Spleen (tissue), 11 donors: ENCODE measurements around the gene PPP1R12C. TPM values are rescaled to one million over a fixed set of nuclear protein-coding genes. Genes with fewer than 3 reads are reported as not detected.
A peak's percentile ranks its signal among the peaks of the same experiment; 100 is the strongest.

ENCODE experiments used
- DNase-seq: peaks from one replicate; pipeline ENCODE4 v3.0.0-alpha.2; 2020
- H3K27ac ChIP-seq, 8 donors: fragments of 200-600 bp; sonication (generic) in 7 of 8; 1 replicate in 4 of 8; 2 replicates in 4 of 8; pipeline versions ENCODE4 v1.5.0 to v1.8.0; 2016 to 2021; ENCODE audit warnings: inconsistent platforms in 4 of 8, mild to moderate bottlenecking in 4 of 8, moderate library complexity in 1 of 8
- H3K27me3 ChIP-seq, 7 donors: fragments of 200-600 bp; sonication (generic) in 6 of 7; replicated peaks in 1 of 7; 1 replicate in 4 of 7; 2 replicates in 3 of 7; pipeline versions ENCODE4 v1.5.0 to v1.8.0; 2016 to 2021; ENCODE audit warnings: inconsistent platforms in 3 of 7, mild to moderate bottlenecking in 1 of 7
- H3K36me3 ChIP-seq, 6 donors: fragments of 200-600 bp; sonication (generic) in 5 of 6; 1 replicate in 4 of 6; 2 replicates in 2 of 6; pipeline versions ENCODE4 v1.5.0 to v1.8.0; 2016 to 2021; ENCODE audit warnings: inconsistent platforms in 2 of 6
- H3K4me1 ChIP-seq, 6 donors: fragments of 200-600 bp; sonication (generic) in 5 of 6; 1 replicate in 3 of 6; 2 replicates in 3 of 6; pipeline versions ENCODE4 v1.5.0 to v1.8.0; 2016 to 2021; ENCODE audit warnings: inconsistent platforms in 3 of 6
- H3K4me3 ChIP-seq, 8 donors: fragments of 200-600 bp; sonication (generic) in 7 of 8; 1 replicate in 4 of 8; 2 replicates in 4 of 8; pipeline versions ENCODE4 v1.5.0 to v1.8.0; 2016 to 2021; ENCODE audit warnings: inconsistent platforms in 4 of 8, mild to moderate bottlenecking in 4 of 8, moderate library complexity in 2 of 8
- H3K9me3 ChIP-seq, 8 donors: fragments of 200-600 bp; sonication (generic) in 7 of 8; 1 replicate in 4 of 8; 2 replicates in 4 of 8; pipeline versions ENCODE4 v1.5.0 to v1.8.0; 2016 to 2021; ENCODE audit warnings: inconsistent platforms in 4 of 8
- POLR2A ChIP-seq, 3 donors: fragments of 450-650 bp; IDR thresholded peaks; one replicate each; pipeline ENCODE4 v1.5.1; 2017; ENCODE audit warnings: antibody characterized with exemption in 3 of 3, mild to moderate bottlenecking in 1 of 3
- POLR2AphosphoS5 ChIP-seq, 3 donors: sonication (generic); formaldehyde crosslinking; IDR thresholded peaks; one replicate each; pipeline ENCODE4 v1.5.1; 2017; ENCODE audit warnings: antibody characterized with exemption in 3 of 3
- WGBS, 5 donors: extraction: QIAGEN DNeasy Blood & Tissue Kit in 3 of 5; methylation state at CpG; one replicate each; pipeline versions ENCODE4 v1.1.5 to v1.1.7; 2013 to 2018; 5-methylcytosine and 5-hydroxymethylcytosine counted together
- intact Hi-C: fragments of 100-400 bp; cut with DNase I; formaldehyde crosslinking; loops from one replicate; pipeline ENCODE4 v1.15.0; 2023; ENCODE audit warnings: low total_unique reads
- polyA plus RNA-seq, 3 donors: library from polyadenylated mRNA; stranded (reverse); fragments of 200-250 nt; gene quantifications; one replicate each; pipeline ENCODE4 v1.2.1, GENCODE V29; 2013
- total RNA-seq, 7 donors: library from RNA; depleted of rRNA in 3 of 7; stranded (reverse); fragments of >200 nt in 3 of 7; fragmentation: NEBNext Ultra II Directional in 4 of 7; extraction: Animal tissue kit (Norgen Biotek cat#: 25700) in 4 of 7; gene quantifications; one replicate each; pipeline versions ENCODE4 v1.1.0 to v1.2.1, GENCODE V29; 2016 to 2021
- TF ChIP-seq, protein P1 (sequence below), 11 experiments: fragments of 200-600 bp in 7 of 11; fragments of 450-650 bp in 4 of 11; sonication (generic) in 4 of 11; IDR thresholded peaks in 8 of 11; conservative IDR thresholded peaks in 3 of 11; 1 replicate in 7 of 11; 2 replicates in 4 of 11; pipeline versions ENCODE4 v1.4.0 to v1.8.0; 2016 to 2021; ENCODE audit warnings: antibody characterized with exemption in 11 of 11, inconsistent platforms in 4 of 11, mild to moderate bottlenecking in 1 of 11
- donor health status: healthy with polysubstance abuse.
- donor health status: DM: no; HTN: no; CAD: no; lungs with moderate emphysema.
- donor health status: DM: no; HTN: no; CAD: no.
- donor health status: Bipolar disorder and iron deficiency.
- donor health status: healthy.
- donor health status: DM: no; HTN: no; CAD: no.
- donor health status: DM: yes; HTN: yes; CAD: no.

PPP1R12C gene
- total and polyA plus RNA-seq, 10 donors = 88.2 to 292 (median 151) TPM

DNA sequence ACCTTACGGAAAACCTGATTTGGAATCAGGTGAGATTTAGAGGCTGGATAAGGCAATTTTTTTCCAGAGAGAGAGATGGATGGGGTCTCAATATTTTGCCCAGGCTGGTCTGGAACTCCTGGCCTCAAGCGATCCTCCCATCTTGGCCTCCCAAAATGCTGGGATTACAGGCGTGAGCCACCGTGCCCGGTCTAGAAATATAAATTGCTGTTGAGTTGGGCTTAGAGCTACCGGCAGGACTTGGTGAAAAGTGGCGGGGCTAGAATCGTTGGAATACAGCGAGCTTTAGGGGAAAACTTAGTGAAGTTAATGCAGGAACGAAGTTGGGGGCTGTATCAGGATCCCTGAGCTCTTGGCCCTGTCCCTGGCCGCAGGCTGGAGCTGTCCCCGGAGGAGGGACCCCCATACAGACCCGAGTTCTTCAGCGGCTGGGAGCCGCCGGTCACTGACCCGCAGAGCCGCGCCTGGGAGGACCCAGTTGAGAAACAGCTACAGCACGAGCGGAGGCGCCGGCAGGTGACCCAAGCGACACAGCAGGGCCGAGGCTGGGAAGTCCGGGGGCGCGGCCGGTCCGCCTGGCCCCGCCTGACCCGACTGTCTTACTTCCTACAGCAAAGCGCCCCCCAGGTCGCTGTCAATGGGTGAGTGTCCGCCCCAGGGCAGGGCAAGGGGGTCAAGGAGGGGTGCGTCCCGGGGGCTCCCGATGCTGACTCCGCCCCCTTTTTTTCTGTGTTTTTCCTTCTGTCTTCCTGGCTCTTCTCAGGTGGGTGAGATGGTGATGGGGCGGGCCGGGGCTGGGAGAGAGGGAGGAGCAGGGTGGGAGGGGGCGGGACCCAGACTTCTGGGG lies 34.2 kb downstream of the PPP1R12C start:
- no peak overlapping the region for H3K27ac ChIP-seq
- no peaks in the 10 kb centered on the region for H3K36me3 ChIP-seq
- H3K27me3 ChIP-seq = peaks cover 10 to 95% (median 78%) of the 10 kb centered on the region in 7 donors
- H3K9me3 ChIP-seq = peaks cover 0 to 7% (median 0%) of the 10 kb centered on the region in 8 donors
- peak; percentile 71 for DNase-seq
- H3K4me3 ChIP-seq = no peak overlapping the region
- 33 to 61% (median 37%) methylated on average over 22 to 42 of the region's 42 CpGs for WGBS, 5 donors
- peaks cover 23 to 64% (median 52%) of the 10 kb centered on the region in 6 donors for H3K4me1 ChIP-seq
- intact Hi-C loops = no loop called here
- TF ChIP-seq POLR2AphosphoS5 (IDR thresholded peaks at IDR 0.05) = no peak
- no peak for TF ChIP-seq POLR2A (IDR thresholded peaks at IDR 0.05)
- TF ChIP-seq, protein P1, sequence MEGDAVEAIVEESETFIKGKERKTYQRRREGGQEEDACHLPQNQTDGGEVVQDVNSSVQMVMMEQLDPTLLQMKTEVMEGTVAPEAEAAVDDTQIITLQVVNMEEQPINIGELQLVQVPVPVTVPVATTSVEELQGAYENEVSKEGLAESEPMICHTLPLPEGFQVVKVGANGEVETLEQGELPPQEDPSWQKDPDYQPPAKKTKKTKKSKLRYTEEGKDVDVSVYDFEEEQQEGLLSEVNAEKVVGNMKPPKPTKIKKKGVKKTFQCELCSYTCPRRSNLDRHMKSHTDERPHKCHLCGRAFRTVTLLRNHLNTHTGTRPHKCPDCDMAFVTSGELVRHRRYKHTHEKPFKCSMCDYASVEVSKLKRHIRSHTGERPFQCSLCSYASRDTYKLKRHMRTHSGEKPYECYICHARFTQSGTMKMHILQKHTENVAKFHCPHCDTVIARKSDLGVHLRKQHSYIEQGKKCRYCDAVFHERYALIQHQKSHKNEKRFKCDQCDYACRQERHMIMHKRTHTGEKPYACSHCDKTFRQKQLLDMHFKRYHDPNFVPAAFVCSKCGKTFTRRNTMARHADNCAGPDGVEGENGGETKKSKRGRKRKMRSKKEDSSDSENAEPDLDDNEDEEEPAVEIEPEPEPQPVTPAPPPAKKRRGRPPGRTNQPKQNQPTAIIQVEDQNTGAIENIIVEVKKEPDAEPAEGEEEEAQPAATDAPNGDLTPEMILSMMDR (IDR thresholded peaks at IDR 0.05 in 8 of 11, conservative IDR thresholded peaks at IDR 0.05 in 3 of 11) = no peak

DNA sequence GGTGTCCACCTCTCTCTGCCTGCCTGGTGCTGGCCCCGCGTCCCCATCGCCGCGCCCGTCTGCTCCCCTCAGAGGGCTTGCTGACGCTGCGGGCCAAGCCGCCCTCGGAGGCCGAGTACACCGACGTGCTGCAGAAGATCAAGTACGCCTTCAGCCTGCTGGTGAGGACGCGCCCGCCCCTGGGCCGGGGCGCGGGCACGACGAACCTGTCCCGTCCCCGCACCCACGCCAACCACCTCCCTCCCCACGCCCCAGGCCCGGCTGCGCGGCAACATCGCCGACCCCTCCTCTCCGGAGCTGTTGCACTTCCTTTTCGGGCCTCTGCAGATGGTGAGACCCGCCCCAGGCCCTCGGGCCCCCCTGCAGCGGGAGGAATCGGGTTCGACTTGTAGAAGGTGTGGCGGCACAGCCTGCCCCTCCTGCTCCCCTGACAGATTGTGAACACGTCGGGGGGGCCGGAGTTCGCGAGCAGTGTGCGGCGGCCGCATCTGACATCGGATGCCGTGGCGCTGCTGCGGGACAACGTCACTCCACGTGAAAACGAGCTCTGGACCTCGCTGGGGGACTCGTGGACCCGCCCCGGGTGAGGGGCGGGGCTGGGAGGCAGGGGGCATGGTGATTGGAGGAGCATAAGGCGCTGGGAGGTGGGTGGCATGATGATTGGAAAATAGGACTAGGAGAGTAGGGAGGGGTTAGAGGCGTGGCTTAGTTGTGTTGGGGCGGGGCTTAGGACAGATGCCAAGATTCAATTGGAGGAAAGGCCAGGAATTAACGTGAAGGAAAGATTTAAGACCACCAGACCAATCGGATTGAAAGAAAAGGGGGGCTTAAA lies 35.2 kb downstream of the PPP1R12C start:
- peaks cover 13 to 54% (median 42%) of the 10 kb centered on the region in 6 donors for H3K4me1 ChIP-seq
- TF ChIP-seq, protein P1 (IDR thresholded peaks at IDR 0.05 in 8 of 11, conservative IDR thresholded peaks at IDR 0.05 in 3 of 11) = no peak
- TF ChIP-seq POLR2AphosphoS5 (IDR thresholded peaks at IDR 0.05) (peak in 1 of 3 donors; percentile 31), POLR2A (IDR thresholded peaks at IDR 0.05) (no peak)
- H3K27me3 ChIP-seq = peaks cover 10 to 91% (median 76%) of the 10 kb centered on the region in 7 donors
- no peaks in the 10 kb centered on the region for H3K36me3 ChIP-seq
- 3 to 12% (median 7%) methylated on average over 25 to 64 of the region's 64 CpGs for WGBS, 5 donors
- H3K9me3 ChIP-seq = peaks cover 0 to 7% (median 0%) of the 10 kb centered on the region in 8 donors
- DNase-seq = no peak
- no peak overlapping the region for H3K27ac ChIP-seq
- H3K4me3 ChIP-seq = peak overlapping the region in 7 of 8 donors; percentile 45 to 74 (median 59)
- intact Hi-C loops = no loop called here

DNA sequence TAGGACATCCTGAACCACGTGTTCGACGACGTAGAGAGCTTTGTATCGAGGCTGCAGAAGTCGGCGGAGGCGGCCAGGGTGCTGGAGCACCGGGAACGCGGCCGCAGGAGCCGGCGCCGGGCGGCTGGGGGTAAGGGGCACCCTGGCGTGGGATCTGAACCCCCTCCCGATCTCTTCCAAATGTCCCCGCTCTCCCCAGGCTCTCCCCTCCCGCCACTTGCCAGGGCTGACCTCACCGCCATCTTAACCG lies 35.7 kb downstream of the PPP1R12C start:
- Histone ChIP-seq H3K4me1 (peaks cover 8 to 48% (median 37%) of the 10 kb centered on the region in 6 donors), H3K27ac (no peak overlapping the region), H3K36me3 (no peaks in the 10 kb centered on the region), H3K9me3 (peaks cover 0 to 7% (median 0%) of the 10 kb centered on the region in 8 donors), H3K4me3 (peak overlapping the region in 7 of 8 donors; percentile 45 to 74 (median 59)), H3K27me3 (peaks cover 10 to 91% (median 75%) of the 10 kb centered on the region in 7 donors)
- DNase-seq = no peak
- TF ChIP-seq POLR2A (IDR thresholded peaks at IDR 0.05) (no peak), POLR2AphosphoS5 (IDR thresholded peaks at IDR 0.05) (no peak)
- TF ChIP-seq, protein P1 (IDR thresholded peaks at IDR 0.05 in 8 of 11, conservative IDR thresholded peaks at IDR 0.05 in 3 of 11) = no peak
- intact Hi-C loops = no loop called here
- WGBS, 5 donors = 0 to 9% (median 5%) methylated on average over 11 to 22 of the region's 22 CpGs
